Brain microvascular endothelial cell (primary cell): ENCODE results near the gene PIK3C2G.

Source experiments
- DNase-seq: peaks from one replicate; pipeline ENCODE4 v3.0.0-alpha.2; 2020
- H3K27ac ChIP-seq: fragments of 250-450 bp; sonication (Bioruptor Pico); 2 replicates; pipeline ENCODE4 v1.5.1; 2020; ENCODE audit warnings: mild to moderate bottlenecking, moderate library complexity
- H3K27me3 ChIP-seq: fragments of 250-450 bp; sonication (Bioruptor Pico); replicated peaks from 2 replicates; pipeline ENCODE4 v1.5.1; 2020; ENCODE audit warnings: mild to moderate bottlenecking
- H3K36me3 ChIP-seq: fragments of 250-450 bp; sonication (Bioruptor Pico); replicated peaks from 2 replicates; pipeline ENCODE4 v1.5.1; 2020; ENCODE audit warnings: mild to moderate bottlenecking
- H3K4me3 ChIP-seq: 2 replicates; pipeline ENCODE4 v1.5.1; 2011; ENCODE audit warnings: low read depth, mild to moderate bottlenecking, control low read depth, low read length, moderate library complexity
- CTCF ChIP-seq: IDR thresholded peaks from 2 replicates; pipeline ENCODE4 v1.5.1; 2011; ENCODE audit warnings: low read depth, mild to moderate bottlenecking, moderate library complexity, low read length, control low read depth, inconsistent platforms; ENCODE audit errors: missing control alignments
- in situ Hi-C: cut with HindIII; loops from 2 replicates; pipeline ENCODE4 v1.10.0; 2017; ENCODE audit warnings: low sequenced_read_pairs, low pct_ligation_motif_present

The PIK3C2G gene

DNA sequence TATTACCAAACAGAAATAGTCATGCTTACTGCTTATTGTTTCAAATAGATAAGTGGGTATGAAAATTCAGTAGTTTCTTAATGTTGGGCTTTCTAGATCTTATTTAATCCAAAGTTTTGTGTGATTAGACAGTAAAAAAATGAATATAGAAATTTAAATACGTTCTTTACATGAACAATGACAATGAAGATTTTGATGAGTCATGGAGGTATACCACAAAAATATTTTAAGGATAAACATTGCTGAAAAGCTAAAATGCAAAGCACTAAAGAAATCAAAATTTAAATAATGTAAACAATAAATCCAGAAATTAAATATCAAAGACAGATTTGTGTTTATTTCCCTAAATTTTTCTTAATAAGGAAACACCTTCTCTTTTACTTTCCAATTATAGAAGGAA lies 78.3 kb downstream of the PIK3C2G start:
- Histone ChIP-seq H3K27ac (no peak overlapping the region), H3K4me3 (no peak overlapping the region), H3K27me3 (no peaks in the 10 kb centered on the region), H3K36me3 (no peaks in the 10 kb centered on the region)
- in situ Hi-C loops = no loop called here
- TF ChIP-seq CTCF = no peak
- no peak for DNase-seq

DNA sequence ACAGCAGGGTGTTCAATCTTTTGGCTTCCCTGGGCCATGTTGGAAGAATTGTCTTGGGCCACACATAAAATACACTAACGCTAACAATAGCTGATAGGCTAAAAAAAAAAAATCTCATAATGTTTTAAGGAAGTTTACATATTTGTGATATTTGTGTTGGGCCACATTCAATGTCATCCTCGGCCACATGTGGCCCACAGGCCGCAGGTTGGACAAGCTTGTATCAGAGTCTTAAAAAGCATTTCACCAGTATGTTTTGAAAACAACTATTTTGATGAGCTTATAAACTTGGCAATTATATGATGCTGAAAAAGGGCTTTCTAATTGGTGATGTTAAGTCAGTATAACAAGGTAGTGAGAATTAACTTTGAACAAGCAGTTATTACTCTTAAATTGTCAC lies 78.9 kb downstream of the PIK3C2G start:
- TF ChIP-seq CTCF = no peak
- in situ Hi-C loops = no loop called here
- no peak overlapping the region for H3K4me3 ChIP-seq
- DNase-seq = no peak
- H3K27me3 ChIP-seq = no peaks in the 10 kb centered on the region
- H3K36me3 ChIP-seq = no peaks in the 10 kb centered on the region
- no peak overlapping the region for H3K27ac ChIP-seq

GRCh38 chr12:18340786-18341185 lies 79.5 kb downstream of the PIK3C2G start:
- Histone ChIP-seq H3K36me3 (no peaks in the 10 kb centered on the region), H3K27me3 (no peaks in the 10 kb centered on the region), H3K27ac (no peak overlapping the region), H3K4me3 (no peak overlapping the region)
- in situ Hi-C loops = no loop called here
- no peak for TF ChIP-seq CTCF
- DNase-seq = no peak

- Histone ChIP-seq H3K36me3 (no peaks in the 10 kb centered on the region), H3K27ac (no peak overlapping the region), H3K27me3 (no peaks in the 10 kb centered on the region), H3K4me3 (no peak overlapping the region)
- no peak for DNase-seq
- in situ Hi-C loops = no loop called here
- TF ChIP-seq CTCF = no peak
These were observed 82.4 kb downstream of the PIK3C2G start for GRCh38 chr12:18343708-18344107.

GRCh38 chr12:18345021-18345735 lies 83.9 kb downstream of the PIK3C2G start:
- no peak overlapping the region for H3K27ac ChIP-seq
- DNase-seq = no peak
- TF ChIP-seq CTCF = no peak
- in situ Hi-C loops = no loop called here
- no peaks in the 10 kb centered on the region for H3K36me3 ChIP-seq
- H3K4me3 ChIP-seq = no peak overlapping the region
- H3K27me3 ChIP-seq = no peaks in the 10 kb centered on the region

- Histone ChIP-seq H3K27ac (no peak overlapping the region), H3K4me3 (no peak overlapping the region), H3K36me3 (no peaks in the 10 kb centered on the region), H3K27me3 (no peaks in the 10 kb centered on the region)
- no peak for TF ChIP-seq CTCF
- in situ Hi-C loops = no loop called here
- no peak for DNase-seq
These were observed 91.0 kb downstream of the PIK3C2G start for GRCh38 chr12:18352312-18352711.
